ENCODE measurements around the gene BCAM.

DNA sequence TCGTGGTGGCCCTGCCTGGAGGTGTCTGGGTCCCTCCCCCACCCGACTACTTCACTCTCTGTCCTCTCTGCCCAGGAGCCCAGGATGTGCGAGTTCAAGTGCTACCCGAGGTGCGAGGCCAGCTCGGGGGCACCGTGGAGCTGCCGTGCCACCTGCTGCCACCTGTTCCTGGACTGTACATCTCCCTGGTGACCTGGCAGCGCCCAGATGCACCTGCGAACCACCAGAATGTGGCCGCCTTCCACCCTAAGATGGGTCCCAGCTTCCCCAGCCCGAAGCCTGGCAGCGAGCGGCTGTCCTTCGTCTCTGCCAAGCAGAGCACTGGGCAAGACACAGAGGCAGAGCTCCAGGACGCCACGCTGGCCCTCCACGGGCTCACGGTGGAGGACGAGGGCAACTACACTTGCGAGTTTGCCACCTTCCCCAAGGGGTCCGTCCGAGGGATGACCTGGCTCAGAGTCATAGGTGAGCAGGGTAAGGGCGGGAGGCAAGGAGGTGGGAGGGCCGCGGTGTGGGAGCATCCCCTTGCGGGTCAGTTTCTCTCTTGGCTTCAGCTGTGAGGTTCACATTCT is 56.4 kb downstream of the BCAM start:
- no peak for TF ChIP-seq POLR2A (IDR thresholded peaks at IDR 0.05)
- TF ChIP-seq, protein P1, sequence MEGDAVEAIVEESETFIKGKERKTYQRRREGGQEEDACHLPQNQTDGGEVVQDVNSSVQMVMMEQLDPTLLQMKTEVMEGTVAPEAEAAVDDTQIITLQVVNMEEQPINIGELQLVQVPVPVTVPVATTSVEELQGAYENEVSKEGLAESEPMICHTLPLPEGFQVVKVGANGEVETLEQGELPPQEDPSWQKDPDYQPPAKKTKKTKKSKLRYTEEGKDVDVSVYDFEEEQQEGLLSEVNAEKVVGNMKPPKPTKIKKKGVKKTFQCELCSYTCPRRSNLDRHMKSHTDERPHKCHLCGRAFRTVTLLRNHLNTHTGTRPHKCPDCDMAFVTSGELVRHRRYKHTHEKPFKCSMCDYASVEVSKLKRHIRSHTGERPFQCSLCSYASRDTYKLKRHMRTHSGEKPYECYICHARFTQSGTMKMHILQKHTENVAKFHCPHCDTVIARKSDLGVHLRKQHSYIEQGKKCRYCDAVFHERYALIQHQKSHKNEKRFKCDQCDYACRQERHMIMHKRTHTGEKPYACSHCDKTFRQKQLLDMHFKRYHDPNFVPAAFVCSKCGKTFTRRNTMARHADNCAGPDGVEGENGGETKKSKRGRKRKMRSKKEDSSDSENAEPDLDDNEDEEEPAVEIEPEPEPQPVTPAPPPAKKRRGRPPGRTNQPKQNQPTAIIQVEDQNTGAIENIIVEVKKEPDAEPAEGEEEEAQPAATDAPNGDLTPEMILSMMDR (IDR thresholded peaks at IDR 0.05 in 4 of 5, conservative IDR thresholded peaks at IDR 0.05 in 1 of 5): no peak
